ENCODE measurements around the gene KLHL3. TPM values are rescaled to one million over a fixed set of nuclear protein-coding genes. Genes with fewer than 3 reads are reported as not detected.

The KLHL3 gene
- total and polyA plus RNA-seq, 2 donors (not counting 3 experiments of a cell fraction or from before 2014, with no cell fraction given), result 8.8 to 13.6 TPM

- Histone ChIP-seq H3K27ac (ENCODE audit: insufficient read depth, low read depth, low read length) (no peak overlapping the region), H3K4me3 (replicated peaks in 1 of 3; ENCODE audit: insufficient read depth in 1 of 3, low read depth in 1 of 3, low read length in 3 of 3) (no peak overlapping the region), H3K27me3 (ENCODE audit: control insufficient read depth in 2 of 2, insufficient read depth in 2 of 2, low read length in 2 of 2) (peaks cover 35 to 43% of the 10 kb centered on the region in 2 experiments), H3K9me1 (replicated peaks; ENCODE audit: control insufficient read depth, extremely low read depth, insufficient read depth, low read length) (no peaks in the 10 kb centered on the region), H2AFZ (ENCODE audit: low read depth, low read length) (no peak overlapping the region), H3K9ac (replicated peaks; ENCODE audit: extremely low read depth, insufficient read depth, low read length) (no peak overlapping the region), H3K36me3 (ENCODE audit: control insufficient read depth in 2 of 2, extremely low read depth in 1 of 2, insufficient read depth in 2 of 2, low read length in 2 of 2) (no peaks in the 10 kb centered on the region), H3K9me3 (replicated peaks; ENCODE audit: control insufficient read depth, insufficient read depth, low read length) (no peaks in the 10 kb centered on the region), H3K79me2 (ENCODE audit: control insufficient read depth, insufficient read depth, low read length) (no peaks in the 10 kb centered on the region), H4K20me1 (replicated peaks; ENCODE audit: control insufficient read depth, extremely low read depth, insufficient read depth, low read length) (no peaks in the 10 kb centered on the region), H3K4me2 (ENCODE audit: insufficient read depth, low read length) (no peak overlapping the region), H3K4me1 (ENCODE audit: control insufficient read depth, extremely low read depth, insufficient read depth, low read length) (no peaks in the 10 kb centered on the region)
- FAIRE-seq (no peak), DNase-seq (ENCODE audit: low read depth, low spot score) (no peak)
- TF ChIP-seq POLR2AphosphoS5 (IDR thresholded peaks at IDR 0.05; ENCODE audit: insufficient read depth, low read depth, low read length) (no peak), JUN (IDR thresholded peaks at IDR 0.05; ENCODE audit: borderline replicate concordance, insufficient read depth, insufficient read length, low read depth) (no peak), MAX (IDR thresholded peaks at IDR 0.05; ENCODE audit: insufficient read depth, insufficient read length) (no peak), CTCF (IDR thresholded peaks at IDR 0.05; ENCODE audit: extremely low read depth in 1 of 2, insufficient read depth in 1 of 2, low read depth in 1 of 2, low read length in 2 of 2) (no peak)
- ChIA-PET POLR2A (no interaction called here), CTCF (interaction anchor here (3.7 kb wide), 1 partner anchor 282 kb away, joined by 57 read pairs; no protein-coding TSS in a partner anchor)
- intact Hi-C loops (cut with micrococcal nuclease), result no loop called here
- dilution Hi-C loops (cut with MboI; ENCODE audit: extremely low pct_ligation_motif_present, low sequenced_read_pairs), result no loop called here
- BruUV-seq (replicated peaks), result no TSS peak
These were observed 133.1 kb downstream of the KLHL3 start for GRCh38 chr5:137602721-137603273.

All from endothelial cell of umbilical vein (primary cell).